ENCODE measurements around the gene LRP1. TPM values are rescaled to one million over a fixed set of nuclear protein-coding genes. Genes with fewer than 3 reads are reported as not detected.

LRP1 gene
- total RNA-seq, 2 donors from 2014 or later: 53.5 to 198 TPM

- TF ChIP-seq CTCF (IDR thresholded peaks at IDR 0.05) (no peak), POLR2A (IDR thresholded peaks at IDR 0.05) (no peak), POLR2AphosphoS5 (IDR thresholded peaks at IDR 0.05) (no peak)
- Histone ChIP-seq H3K27ac (no peak overlapping the region), H3K9me3 (no peaks in the 10 kb centered on the region), H3K4me3 (no peak overlapping the region), H3K36me3 (peaks cover 8 to 23% of the 10 kb centered on the region in 2 donors), H3K4me1 (replicated peaks) (peaks cover 5% of the 10 kb centered on the region), H3K27me3 (replicated peaks; ENCODE audit: insufficient read depth) (no peaks in the 10 kb centered on the region)
- intact Hi-C loops (cut with DNase I): no loop called here
- 65% methylated on average over 7 of the region's 7 CpGs for WGBS
- no peak for DNase-seq (ENCODE audit: low spot score)
Observed at GRCh38 chr12:57107456-57108155, 20.7 kb upstream of the LRP1 start.

GRCh38 chr12:57109207-57110103 is 18.8 kb upstream of the LRP1 start:
- intact Hi-C loops (cut with DNase I): loop anchor here (2.0 kb wide), 1 partner anchor 15 kb away; no protein-coding TSS in a partner anchor
- DNase-seq (ENCODE audit: low spot score): no peak
- Histone ChIP-seq H3K36me3 (peaks cover 8 to 17% of the 10 kb centered on the region in 2 donors), H3K27ac (peak overlapping the region; percentile 100), H3K4me3 (peak overlapping the region; percentile 47 to 54), H3K27me3 (replicated peaks; ENCODE audit: insufficient read depth) (no peaks in the 10 kb centered on the region), H3K4me1 (replicated peaks) (peaks cover 5% of the 10 kb centered on the region), H3K9me3 (no peaks in the 10 kb centered on the region)
- TF ChIP-seq POLR2A (IDR thresholded peaks at IDR 0.05): no peak
- TF ChIP-seq POLR2AphosphoS5 (IDR thresholded peaks at IDR 0.05): no peak
- WGBS: 47% methylated on average over 7 of the region's 7 CpGs

DNA sequence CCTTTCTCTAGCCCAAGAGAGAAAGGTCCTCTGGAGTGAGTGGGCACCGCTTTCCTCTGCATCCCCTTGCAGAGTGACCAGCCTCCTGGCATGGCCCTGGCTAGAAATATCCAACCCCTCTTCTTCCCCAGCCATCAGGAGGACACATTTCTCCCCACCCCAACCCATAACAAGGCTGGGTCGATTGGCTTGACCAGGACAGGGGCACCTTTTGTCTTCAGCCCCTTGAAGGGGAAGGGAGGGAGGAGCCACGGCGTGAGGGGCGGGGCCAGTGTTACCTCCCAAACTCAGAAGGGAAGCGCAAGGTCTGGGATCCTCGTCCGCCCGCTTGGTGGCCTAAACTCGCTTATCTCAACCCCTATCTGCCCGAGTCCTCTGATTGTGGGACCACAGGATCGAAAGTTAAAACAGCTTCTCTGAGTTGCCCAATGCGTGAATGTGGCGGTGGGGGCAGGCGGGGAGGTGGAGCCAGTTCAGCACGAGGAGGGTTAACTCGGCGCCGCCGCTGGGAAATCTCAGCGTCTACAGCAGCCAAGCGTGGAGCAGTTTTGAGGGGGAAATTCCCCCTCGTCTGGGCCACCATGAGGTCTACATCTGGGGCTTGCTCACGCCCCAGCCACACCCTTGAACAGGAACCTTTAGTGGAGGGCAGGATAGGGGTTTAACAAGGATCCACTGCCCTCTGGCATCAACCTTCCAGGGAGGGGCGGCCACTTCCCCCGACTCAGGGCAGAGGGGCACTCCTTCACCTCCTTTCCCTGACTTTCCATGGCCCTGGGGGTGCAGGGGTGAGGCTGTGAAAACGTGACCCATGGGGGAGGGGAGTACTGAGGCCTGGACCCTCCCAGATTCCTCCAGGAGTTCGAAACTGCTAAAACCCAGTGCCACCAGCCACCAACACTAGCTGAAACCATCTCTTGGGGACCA is 17.9 kb upstream of the LRP1 start:
- H3K27me3 ChIP-seq (replicated peaks; ENCODE audit: insufficient read depth): no peaks in the 10 kb centered on the region
- H3K4me1 ChIP-seq (replicated peaks): peaks cover 5% of the 10 kb centered on the region
- H3K27ac ChIP-seq: peak overlapping the region; percentile 100
- H3K9me3 ChIP-seq: no peaks in the 10 kb centered on the region
- intact Hi-C loops (cut with DNase I): loop anchor here (2.0 kb wide), 1 partner anchor 16 kb away; no protein-coding TSS in a partner anchor
- 3% methylated on average over 27 of the region's 28 CpGs for WGBS
- TF ChIP-seq POLR2A (IDR thresholded peaks at IDR 0.05): peak; percentile 84
- TF ChIP-seq CTCF (IDR thresholded peaks at IDR 0.05): peak in 1 of 4 experiments; percentile 24
- TF ChIP-seq POLR2AphosphoS5 (IDR thresholded peaks at IDR 0.05): peak; percentile 82
- peak overlapping the region; percentile 47 to 54 for H3K4me3 ChIP-seq
- peak; percentile 72 for DNase-seq (ENCODE audit: low spot score)
- H3K36me3 ChIP-seq: peaks cover 8 to 10% of the 10 kb centered on the region in 2 donors

DNA sequence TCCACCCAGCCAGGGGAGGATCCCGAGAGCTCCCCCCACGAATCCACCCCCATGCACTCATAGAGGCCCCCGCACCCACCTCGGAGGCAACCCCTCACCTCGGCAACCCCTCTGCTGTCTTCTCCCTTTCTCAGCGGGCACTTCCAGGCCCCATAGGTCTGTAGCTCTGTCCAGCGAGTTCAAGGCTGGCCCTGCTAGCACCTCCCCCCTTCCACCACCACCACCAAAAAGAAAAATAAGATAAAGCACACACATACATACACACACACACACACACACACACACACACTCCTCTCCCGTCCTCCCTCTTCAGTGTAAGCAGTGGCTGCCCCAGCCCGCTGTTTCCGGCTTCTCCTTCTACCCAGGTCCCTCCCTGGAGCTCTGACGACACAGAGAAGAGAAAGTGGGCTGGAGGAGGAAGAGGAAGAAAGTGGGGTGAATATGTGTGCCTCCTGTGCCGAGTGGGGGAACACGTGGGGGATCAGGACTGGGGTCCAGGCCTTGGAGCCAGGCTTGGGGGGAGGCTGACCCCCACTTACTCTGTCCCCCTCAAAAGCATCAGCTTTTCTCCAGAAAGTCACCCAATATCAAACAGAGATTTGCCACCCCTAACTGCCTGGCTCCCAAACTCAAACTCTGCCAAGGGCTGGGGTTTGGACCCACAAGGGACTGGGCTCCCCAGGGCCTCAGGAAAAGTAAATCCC is 17.1 kb upstream of the LRP1 start, which contains the start of gene STAT6:
Gene STAT6 (minus strand): TSS at position 332 of the 704 bp plus-strand sequence. CDS start 3,084 bp downstream, outside the sequence.
- Histone ChIP-seq H3K4me3 (peak within 1 kb of the TSS; percentile 47 to 54), H3K9me3 (no peaks in the 10 kb centered on the region), H3K27ac (peak within 1 kb of the TSS; percentile 100), H3K27me3 (replicated peaks; ENCODE audit: insufficient read depth) (no peaks in the 10 kb centered on the region), H3K4me1 (replicated peaks) (peaks cover 5% of the 10 kb centered on the region), H3K36me3 (peaks cover 3 to 8% of the 10 kb centered on the region in 2 donors)
- DNase-seq (ENCODE audit: low spot score): peak; percentile 84
- peak; percentile 79 for TF ChIP-seq POLR2A (IDR thresholded peaks at IDR 0.05)
- TF ChIP-seq CTCF (IDR thresholded peaks at IDR 0.05): no peak
- TF ChIP-seq POLR2AphosphoS5 (IDR thresholded peaks at IDR 0.05): no peak
- WGBS: under 1% methylated on average over 13 of the region's 13 CpGs
- intact Hi-C loops (cut with DNase I): loop anchor here (2.0 kb wide), 1 partner anchor 16 kb away; no protein-coding TSS in a partner anchor

All from prostate gland (tissue), 2 donors.